Vagina (tissue), 2 donors: ENCODE measurements around the gene TCF20. TPM values are rescaled to one million over a fixed set of nuclear protein-coding genes. Genes with fewer than 3 reads are reported as not detected.

Experiments used
- DNase-seq, 2 donors: peaks; one replicate each; pipeline ENCODE4 v3.0.0-alpha.2; 2017; ENCODE audit errors: extremely low spot score in 2 of 2
- H3K27ac ChIP-seq: fragments of 200-600 bp; sonication (generic); one replicate; pipeline ENCODE4 v1.5.1; 2019
- H3K27me3 ChIP-seq: fragments of 200-600 bp; sonication (generic); one replicate; pipeline ENCODE4 v1.5.1; 2019
- H3K36me3 ChIP-seq, 2 donors: fragments of 200-600 bp; sonication (generic); one replicate each; pipeline ENCODE4 v1.5.1; 2017 to 2019
- H3K4me1 ChIP-seq: fragments of 200-600 bp; sonication (generic); one replicate; pipeline ENCODE4 v1.5.1; 2019
- H3K4me3 ChIP-seq, 2 donors: fragments of 200-600 bp; sonication (generic); 1 replicate in 1 of 2; 2 replicates in 1 of 2; pipeline ENCODE4 v1.5.1; 2016 to 2019
- H3K9me3 ChIP-seq: fragments of 200-600 bp; sonication (generic); one replicate; pipeline ENCODE4 v1.5.1; 2019
- CTCF ChIP-seq, 3 experiments: fragments of 450-650 bp in 2 of 3; fragments of 200-600 bp in 1 of 3; sonication (generic) in 1 of 3; IDR thresholded peaks; one replicate each; pipeline ENCODE4 v1.5.1; 2017 to 2019; ENCODE audit warnings: antibody characterized with exemption in 3 of 3, mild to moderate bottlenecking in 2 of 3, moderate library complexity in 2 of 3
- POLR2A ChIP-seq, 2 donors: fragments of 450-650 bp; IDR thresholded peaks; one replicate each; pipeline ENCODE4 v1.6.1; 2017; ENCODE audit warnings: antibody characterized with exemption in 2 of 2, mild to moderate bottlenecking in 2 of 2, moderate library complexity in 2 of 2
- POLR2AphosphoS5 ChIP-seq, 2 donors: sonication (generic); formaldehyde crosslinking; IDR thresholded peaks; one replicate each; pipeline ENCODE4 v1.9.0; 2017; ENCODE audit warnings: antibody characterized with exemption in 2 of 2, mild to moderate bottlenecking in 2 of 2, low read depth in 1 of 2; ENCODE audit not compliant: insufficient read depth in 1 of 2
- intact Hi-C: fragments of 100-400 bp; cut with DNase I; formaldehyde crosslinking; loops from one replicate; pipeline ENCODE4 v1.15.1; 2023
- total RNA-seq: library from RNA; depleted of rRNA; stranded (reverse); fragments of >200 nt; gene quantifications from one replicate; pipeline ENCODE4 v1.2.3, GENCODE V29; 2016

Gene TCF20
- total RNA-seq, 1 donor from 2014 or later, result 30.4 TPM

- no peaks in the 10 kb centered on the region for H3K9me3 ChIP-seq
- H3K36me3 ChIP-seq, result no peaks in the 10 kb centered on the region
- no peaks in the 10 kb centered on the region for H3K27me3 ChIP-seq
- H3K4me1 ChIP-seq, result peaks cover 68% of the 10 kb centered on the region
- TF ChIP-seq POLR2A (IDR thresholded peaks at IDR 0.05), result no peak
- TF ChIP-seq CTCF (IDR thresholded peaks at IDR 0.05), result no peak
- no peak for TF ChIP-seq POLR2AphosphoS5 (IDR thresholded peaks at IDR 0.05; ENCODE audit: insufficient read depth in 1 of 2, low read depth in 1 of 2)
- H3K27ac ChIP-seq, result no peak overlapping the region
- DNase-seq, result no peak
- intact Hi-C loops, result no loop called here
- H3K4me3 ChIP-seq, result no peak overlapping the region
Observed at GRCh38 chr22:42265321-42265720, 5.1 kb downstream of the TCF20 start.

GRCh38 chr22:42263944-42264343 lies 6.5 kb downstream of the TCF20 start:
- no peak for DNase-seq
- peaks cover 79% of the 10 kb centered on the region for H3K4me1 ChIP-seq
- TF ChIP-seq POLR2A (IDR thresholded peaks at IDR 0.05) (no peak), CTCF (IDR thresholded peaks at IDR 0.05) (no peak), POLR2AphosphoS5 (IDR thresholded peaks at IDR 0.05; ENCODE audit: insufficient read depth in 1 of 2, low read depth in 1 of 2) (no peak)
- intact Hi-C loops, result no loop called here
- H3K9me3 ChIP-seq, result no peaks in the 10 kb centered on the region
- H3K36me3 ChIP-seq, result no peaks in the 10 kb centered on the region
- H3K4me3 ChIP-seq, result no peak overlapping the region
- no peaks in the 10 kb centered on the region for H3K27me3 ChIP-seq
- H3K27ac ChIP-seq, result no peak overlapping the region

GRCh38 chr22:42262964-42263363 lies 7.5 kb downstream of the TCF20 start:
- H3K4me1 ChIP-seq, result peaks cover 79% of the 10 kb centered on the region
- no peak for TF ChIP-seq CTCF (IDR thresholded peaks at IDR 0.05)
- TF ChIP-seq POLR2AphosphoS5 (IDR thresholded peaks at IDR 0.05; ENCODE audit: insufficient read depth in 1 of 2, low read depth in 1 of 2), result no peak
- TF ChIP-seq POLR2A (IDR thresholded peaks at IDR 0.05), result no peak
- H3K27me3 ChIP-seq, result no peaks in the 10 kb centered on the region
- intact Hi-C loops, result no loop called here
- no peaks in the 10 kb centered on the region for H3K9me3 ChIP-seq
- no peak overlapping the region for H3K4me3 ChIP-seq
- DNase-seq, result no peak
- H3K36me3 ChIP-seq, result no peaks in the 10 kb centered on the region
- no peak overlapping the region for H3K27ac ChIP-seq

- H3K27me3 ChIP-seq, result no peaks in the 10 kb centered on the region
- TF ChIP-seq POLR2A (IDR thresholded peaks at IDR 0.05), result no peak
- no peak overlapping the region for H3K4me3 ChIP-seq
- H3K36me3 ChIP-seq, result no peaks in the 10 kb centered on the region
- DNase-seq, result no peak
- intact Hi-C loops, result no loop called here
- H3K9me3 ChIP-seq, result no peaks in the 10 kb centered on the region
- H3K4me1 ChIP-seq, result peaks cover 79% of the 10 kb centered on the region
- H3K27ac ChIP-seq, result no peak overlapping the region
Observed at GRCh38 chr22:42261296-42261695, 9.2 kb downstream of the TCF20 start.

- no peaks in the 10 kb centered on the region for H3K27me3 ChIP-seq
- DNase-seq, result no peak
- intact Hi-C loops, result no loop called here
- no peak overlapping the region for H3K4me3 ChIP-seq
- H3K9me3 ChIP-seq, result no peaks in the 10 kb centered on the region
- no peaks in the 10 kb centered on the region for H3K36me3 ChIP-seq
- H3K27ac ChIP-seq, result no peak overlapping the region
- H3K4me1 ChIP-seq, result peaks cover 72% of the 10 kb centered on the region
- TF ChIP-seq POLR2A (IDR thresholded peaks at IDR 0.05), result no peak
- no peak for TF ChIP-seq CTCF (IDR thresholded peaks at IDR 0.05)
- no peak for TF ChIP-seq POLR2AphosphoS5 (IDR thresholded peaks at IDR 0.05; ENCODE audit: insufficient read depth in 1 of 2, low read depth in 1 of 2)
Observed at GRCh38 chr22:42258126-42258525, 12.3 kb downstream of the TCF20 start.

GRCh38 chr22:42257386-42257785 lies 13.1 kb downstream of the TCF20 start:
- H3K9me3 ChIP-seq, result no peaks in the 10 kb centered on the region
- H3K4me1 ChIP-seq, result peaks cover 65% of the 10 kb centered on the region
- H3K27ac ChIP-seq, result no peak overlapping the region
- no peaks in the 10 kb centered on the region for H3K27me3 ChIP-seq
- no peaks in the 10 kb centered on the region for H3K36me3 ChIP-seq
- TF ChIP-seq POLR2A (IDR thresholded peaks at IDR 0.05), result no peak
- no peak for TF ChIP-seq POLR2AphosphoS5 (IDR thresholded peaks at IDR 0.05; ENCODE audit: insufficient read depth in 1 of 2, low read depth in 1 of 2)
- TF ChIP-seq CTCF (IDR thresholded peaks at IDR 0.05), result no peak
- no peak for DNase-seq
- intact Hi-C loops, result no loop called here
- no peak overlapping the region for H3K4me3 ChIP-seq
